GM21825 (cell line): ENCODE data around the gene PPP1R13L.

ENCODE experiments used
- ATAC-seq: cut with Tn5 transposase; IDR thresholded peaks from one replicate; pipeline ENCODE4 v1.9.1; 2021; ENCODE audit warnings: mild to moderate bottlenecking, moderate library complexity; ENCODE audit not compliant: unreplicated experiment

PPP1R13L gene, protein sequence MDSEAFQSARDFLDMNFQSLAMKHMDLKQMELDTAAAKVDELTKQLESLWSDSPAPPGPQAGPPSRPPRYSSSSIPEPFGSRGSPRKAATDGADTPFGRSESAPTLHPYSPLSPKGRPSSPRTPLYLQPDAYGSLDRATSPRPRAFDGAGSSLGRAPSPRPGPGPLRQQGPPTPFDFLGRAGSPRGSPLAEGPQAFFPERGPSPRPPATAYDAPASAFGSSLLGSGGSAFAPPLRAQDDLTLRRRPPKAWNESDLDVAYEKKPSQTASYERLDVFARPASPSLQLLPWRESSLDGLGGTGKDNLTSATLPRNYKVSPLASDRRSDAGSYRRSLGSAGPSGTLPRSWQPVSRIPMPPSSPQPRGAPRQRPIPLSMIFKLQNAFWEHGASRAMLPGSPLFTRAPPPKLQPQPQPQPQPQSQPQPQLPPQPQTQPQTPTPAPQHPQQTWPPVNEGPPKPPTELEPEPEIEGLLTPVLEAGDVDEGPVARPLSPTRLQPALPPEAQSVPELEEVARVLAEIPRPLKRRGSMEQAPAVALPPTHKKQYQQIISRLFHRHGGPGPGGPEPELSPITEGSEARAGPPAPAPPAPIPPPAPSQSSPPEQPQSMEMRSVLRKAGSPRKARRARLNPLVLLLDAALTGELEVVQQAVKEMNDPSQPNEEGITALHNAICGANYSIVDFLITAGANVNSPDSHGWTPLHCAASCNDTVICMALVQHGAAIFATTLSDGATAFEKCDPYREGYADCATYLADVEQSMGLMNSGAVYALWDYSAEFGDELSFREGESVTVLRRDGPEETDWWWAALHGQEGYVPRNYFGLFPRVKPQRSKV

DNA sequence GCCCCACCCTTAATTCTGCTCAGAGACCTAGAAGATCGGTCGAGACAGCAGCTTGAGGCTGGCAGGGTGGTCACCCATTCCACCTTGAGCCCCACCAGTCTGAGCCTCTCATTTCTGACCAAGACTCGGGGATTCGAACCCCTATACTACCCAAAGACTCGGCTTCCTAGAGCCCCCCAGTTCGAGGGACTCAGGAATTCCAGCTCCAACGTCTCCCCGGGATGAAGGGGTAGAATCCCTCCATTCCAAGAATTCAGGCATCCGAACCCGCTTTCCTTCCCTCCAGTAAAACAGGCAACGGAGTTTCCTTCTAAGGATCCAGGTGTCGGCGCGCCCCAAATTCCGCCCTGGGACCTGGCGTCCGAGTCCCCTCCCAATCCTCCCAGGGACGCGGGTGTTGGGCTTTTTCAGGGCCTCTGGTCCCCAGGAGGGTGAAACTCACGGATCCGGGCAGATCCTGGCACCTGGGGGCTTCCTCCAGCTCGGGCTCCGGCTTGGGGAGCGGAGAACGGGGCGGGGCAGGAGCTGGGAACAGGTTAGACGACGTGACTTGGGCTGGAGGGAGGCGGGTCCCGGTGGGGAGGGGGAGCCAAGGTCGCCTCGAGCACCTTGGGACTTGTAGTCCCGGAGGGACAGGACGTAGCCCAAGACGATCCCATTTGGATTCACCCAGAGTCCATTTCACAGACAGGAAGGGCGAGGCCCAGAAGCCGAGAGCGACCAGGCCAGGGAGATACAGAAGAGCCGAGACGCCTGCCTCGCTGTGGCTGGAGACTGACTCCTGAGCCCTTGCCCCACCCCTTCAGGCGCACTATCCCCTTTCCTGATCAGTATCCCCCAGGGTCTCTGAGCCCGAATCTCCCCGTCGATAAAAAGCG, at the start of gene PPP1R13L:
TSS of gene PPP1R13L (minus strand) at position 513 of the 878 bp plus-strand sequence. CDS start 6,751 bp downstream, outside the sequence.
- peak; percentile 20 for ATAC-seq

DNA sequence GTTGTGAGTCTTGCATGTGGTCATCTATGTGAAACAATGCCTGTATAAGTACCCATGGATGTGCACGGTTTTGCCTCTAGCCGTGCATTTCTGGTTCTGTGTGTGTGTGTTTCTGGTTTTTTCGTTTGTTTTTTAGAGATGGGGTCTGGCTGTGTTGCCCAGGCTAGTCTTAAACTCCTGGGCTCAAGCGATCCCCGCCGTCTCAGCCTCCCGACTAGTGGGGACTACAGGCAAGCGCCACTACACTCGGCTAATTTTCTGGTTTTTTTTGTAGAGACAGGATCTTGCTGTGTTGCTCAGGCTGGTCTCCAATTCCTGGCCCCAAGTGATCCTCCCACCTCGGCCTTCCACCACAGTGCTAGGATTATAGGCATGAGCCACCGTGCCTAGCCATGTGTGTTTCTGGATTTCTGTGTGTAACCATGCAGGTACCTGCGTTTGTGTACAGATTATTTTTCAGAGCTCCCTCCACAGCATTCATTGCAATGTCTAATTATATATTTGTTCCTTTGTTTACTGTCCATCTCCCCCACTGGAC, 47.0 kb upstream of the PPP1R13L start:
- ATAC-seq = no peak

DNA sequence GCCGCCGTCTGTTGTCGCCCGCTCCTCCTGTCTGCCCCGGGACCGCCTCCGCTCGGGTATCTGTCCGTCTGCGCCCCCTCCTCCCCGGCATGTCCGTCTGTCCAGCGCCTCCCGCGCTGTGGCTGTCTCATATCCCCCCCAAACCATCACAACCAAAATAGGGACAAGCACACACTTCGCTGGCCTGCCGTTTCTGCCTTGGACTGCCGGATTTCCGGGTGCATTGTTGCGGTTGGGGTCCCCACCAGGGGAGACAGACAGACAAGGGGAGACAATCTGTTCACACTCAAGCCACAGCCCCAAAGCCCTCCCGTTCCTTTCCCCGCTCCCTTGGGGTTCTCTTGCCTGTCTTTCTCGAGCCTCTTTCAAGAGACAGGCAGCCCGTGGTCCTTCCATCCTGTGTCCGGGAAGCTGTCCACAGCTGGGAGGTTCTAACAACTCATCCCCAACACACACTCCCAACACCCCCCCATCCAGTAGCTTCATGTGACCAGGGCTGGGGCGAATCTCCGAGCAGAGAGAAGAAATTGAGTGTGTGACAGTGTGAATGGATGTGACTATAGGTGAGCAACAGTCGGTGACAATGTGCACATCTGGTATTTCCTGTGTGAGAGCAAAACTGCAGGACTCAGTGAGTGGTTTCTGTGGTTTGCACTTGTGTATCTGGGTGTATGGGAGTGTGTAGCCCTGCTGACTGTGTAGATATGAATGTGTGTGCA, 46.4 kb upstream of the PPP1R13L start:
- ATAC-seq = no peak

DNA sequence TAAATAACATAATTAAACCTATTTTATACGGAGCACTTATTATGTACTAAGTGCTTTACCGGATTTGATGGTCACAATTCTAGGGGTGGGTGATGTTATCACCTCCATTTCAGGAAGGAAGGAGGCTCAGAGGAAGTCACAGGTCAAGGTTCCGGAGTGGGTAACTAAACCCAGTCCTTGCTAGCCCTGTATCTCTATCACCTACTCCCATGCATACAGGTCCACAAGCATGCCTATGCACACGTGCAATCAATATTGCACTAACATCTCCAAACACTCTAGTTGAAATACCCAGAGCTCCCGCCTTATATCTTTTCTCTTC, 45.1 kb upstream of the PPP1R13L start:
- ATAC-seq = no peak

DNA sequence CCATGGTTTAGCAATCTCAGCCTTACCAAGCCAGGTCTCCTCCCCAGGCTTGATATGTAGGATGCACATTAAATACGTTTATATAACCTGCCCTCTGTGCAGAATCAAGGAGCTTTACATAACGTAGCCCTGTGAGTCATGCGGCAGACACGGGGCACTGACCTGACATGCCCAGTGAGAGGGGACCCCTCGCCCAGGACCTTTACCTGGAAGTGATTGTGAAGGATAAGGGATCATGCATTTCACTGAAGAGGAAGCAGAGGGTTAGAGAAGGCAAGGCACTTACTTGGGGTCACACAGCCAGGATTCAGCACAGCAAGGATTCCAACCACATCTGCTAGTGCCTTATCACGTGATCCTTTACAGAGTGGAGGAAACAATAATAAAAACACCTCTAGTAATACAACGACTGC, 44.0 kb upstream of the PPP1R13L start:
- ATAC-seq = no peak

DNA sequence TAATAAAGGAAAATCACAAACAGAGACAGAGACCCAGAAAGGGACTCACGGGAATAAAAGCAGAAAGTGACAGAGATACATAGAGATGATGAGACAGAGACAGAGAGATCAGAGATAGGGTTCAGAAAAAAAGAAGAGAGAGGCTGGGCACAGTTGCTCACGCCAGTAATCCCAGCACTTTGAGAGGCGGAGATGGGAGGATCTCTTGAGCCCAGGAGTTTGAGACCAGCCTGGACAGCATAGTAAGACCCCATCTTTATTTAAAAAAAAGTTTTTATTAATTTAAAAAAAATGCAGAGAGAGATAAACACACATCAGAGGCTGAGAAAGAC, 43.5 kb upstream of the PPP1R13L start:
- ATAC-seq = no peak

DNA sequence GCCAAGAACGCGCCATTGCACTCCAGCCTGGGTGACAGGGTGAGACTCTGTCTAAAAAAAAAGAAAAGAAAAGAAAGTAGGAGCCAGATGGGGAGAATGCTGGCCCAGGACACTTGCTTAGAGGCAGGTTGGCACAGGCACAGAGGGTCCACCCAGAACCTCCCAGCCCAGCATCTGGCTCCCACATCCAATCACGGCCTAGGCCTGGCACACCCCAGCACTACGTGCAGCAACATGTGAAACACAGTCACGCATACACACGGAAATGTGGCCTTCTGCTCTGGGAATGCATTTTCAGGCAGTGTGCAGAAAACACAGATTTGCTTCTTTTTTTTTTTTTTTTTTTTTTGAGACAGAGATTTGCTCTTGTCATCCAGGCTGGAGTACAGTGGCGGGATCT, 42.1 kb upstream of the PPP1R13L start:
- no peak for ATAC-seq

DNA sequence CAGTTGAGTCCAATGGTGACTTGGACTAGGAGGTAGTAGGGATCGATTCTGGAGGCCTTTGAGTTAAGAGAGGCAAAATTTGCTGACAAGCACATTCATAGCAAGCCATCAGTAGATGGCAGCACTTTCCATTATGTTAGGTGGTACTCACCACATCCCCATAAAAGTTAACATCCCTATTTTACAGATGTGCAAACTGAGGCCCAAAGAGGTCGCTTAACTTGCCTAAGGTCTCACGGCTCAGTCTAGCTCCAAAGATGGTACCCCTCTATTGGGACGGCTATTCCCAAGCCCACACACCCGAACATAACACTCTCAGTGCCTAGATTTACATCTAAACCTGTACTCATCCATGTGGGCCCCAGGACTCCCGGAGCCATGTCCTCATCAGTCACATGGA, 41.4 kb upstream of the PPP1R13L start:
- ATAC-seq = no peak

DNA sequence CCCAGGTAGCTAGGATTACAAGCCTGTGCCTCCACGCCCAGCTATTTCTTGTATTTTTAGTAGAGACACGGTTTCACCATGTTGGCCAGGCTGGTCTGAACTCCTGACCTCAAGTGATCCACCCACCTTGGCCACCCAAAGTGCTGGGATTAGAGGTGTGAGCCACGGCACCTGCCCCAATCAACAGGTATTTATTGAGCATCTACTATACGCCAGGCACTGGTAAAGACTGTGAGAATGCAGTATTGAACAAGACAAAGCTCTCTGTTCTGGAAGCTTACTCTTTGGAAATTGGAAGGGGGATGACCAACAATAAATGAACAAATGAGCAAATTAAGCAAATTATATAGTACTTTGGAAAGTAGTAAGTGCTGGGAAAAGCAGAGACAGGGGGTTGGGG, 40.3 kb upstream of the PPP1R13L start:
- no peak for ATAC-seq

DNA sequence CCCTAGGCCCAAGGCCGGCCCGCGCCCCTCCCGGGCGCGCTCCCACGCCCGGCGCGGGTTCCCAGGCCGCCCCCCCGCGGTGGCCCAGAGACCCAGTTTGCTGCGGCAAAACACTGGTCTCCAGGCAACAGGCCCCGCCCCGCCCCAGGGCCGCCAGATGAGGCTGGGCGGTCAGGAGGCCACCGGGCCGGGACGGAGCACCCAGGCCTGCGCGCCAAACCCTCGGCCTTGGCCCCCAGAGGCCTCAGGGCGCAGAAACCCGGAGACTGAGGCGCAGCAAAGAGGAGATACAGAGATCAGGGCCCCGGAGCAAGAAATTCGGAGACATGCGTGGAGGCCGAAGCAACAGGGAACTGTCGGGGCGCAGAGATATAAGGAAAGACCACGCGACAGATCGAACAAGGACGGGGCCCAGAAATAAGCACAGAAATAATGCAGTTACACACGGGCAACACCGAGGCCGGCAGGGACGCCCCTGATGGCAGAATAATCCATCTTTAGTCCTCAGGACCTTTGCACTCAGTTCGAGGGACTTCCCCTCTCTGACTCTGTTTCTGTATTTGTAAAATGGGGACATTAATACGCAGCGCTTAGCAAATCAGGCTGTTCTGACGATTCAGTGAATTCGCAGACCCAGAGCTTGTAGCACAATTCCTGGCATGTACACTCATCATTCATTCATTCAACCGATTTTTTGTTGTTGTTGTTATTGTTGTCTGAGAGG, 39.6 kb upstream of the PPP1R13L start:
- ATAC-seq = peak; percentile 44

DNA sequence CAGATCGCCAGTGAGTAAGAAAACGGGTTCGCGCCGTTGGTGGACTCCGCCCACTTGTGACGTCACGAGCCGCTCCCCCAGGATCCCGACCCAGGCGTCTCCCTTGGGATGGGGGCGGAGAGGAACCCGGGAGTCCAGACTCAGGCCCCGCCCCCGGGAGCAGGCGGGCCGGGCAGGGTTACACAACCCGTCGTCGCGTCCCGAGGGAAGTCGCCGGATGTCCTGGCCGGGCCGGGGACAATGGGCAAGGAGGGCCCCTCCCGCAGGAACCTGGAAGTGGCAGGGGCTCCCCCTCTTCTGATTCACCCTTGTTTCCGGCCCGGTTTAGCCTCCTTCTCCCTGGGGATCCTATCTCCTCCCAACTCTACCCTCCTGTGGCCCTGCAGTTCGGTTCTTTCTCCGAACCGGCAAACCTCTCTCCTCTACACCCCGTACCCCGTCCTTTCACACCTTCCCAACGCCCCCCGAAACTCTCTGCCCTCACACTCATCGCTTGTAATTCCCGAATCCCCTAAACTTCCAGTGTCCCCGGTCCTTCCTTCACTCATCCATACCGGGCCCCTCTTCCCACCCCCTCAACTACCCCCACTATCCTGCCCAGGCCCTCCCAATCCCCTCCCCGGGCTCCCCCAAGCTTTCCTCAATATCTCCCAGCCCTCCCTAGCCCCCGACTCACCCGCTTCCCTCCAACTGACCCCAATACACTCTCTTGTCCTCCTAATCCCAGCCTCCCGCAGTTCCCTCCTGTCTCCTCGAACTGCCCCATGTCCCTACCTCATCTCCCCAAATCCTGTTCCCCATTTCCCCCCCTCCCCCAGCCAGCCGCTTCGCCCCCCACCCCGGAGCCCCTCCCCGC, 38.8 kb upstream of the PPP1R13L start:
- ATAC-seq = peak; percentile 38

DNA sequence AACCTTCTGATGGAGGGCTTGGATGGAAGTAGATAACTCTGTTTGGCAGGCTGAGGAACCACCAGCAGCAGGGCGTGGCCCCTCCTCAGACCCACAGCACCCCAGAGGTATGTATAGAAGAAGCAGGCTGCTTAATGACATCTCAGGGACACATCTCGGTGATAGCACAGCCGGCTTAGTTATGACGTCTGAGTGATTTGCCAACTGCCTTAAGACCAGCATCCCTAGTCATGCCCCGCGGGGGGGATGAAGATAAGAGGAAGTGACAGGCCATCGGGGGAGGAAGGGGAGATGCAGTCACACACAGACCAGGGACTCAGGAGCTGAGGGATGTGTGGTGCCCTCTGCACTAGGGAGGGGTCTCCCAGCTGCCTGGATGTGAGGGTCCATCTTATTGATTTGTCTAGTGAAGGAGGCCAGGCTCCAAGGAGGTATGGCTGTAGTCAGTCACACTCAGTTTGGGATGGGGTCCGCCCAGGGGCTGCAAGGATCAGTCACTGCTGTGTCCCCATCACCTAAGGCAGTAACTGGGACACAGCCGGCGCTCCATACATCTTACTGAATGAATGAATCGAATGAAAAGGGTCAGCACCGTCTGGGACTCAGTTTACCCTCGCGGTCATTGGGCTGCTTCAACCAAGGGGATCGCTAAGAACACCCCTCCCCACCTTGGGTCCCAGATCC, 38.1 kb upstream of the PPP1R13L start:
- no peak for ATAC-seq

DNA sequence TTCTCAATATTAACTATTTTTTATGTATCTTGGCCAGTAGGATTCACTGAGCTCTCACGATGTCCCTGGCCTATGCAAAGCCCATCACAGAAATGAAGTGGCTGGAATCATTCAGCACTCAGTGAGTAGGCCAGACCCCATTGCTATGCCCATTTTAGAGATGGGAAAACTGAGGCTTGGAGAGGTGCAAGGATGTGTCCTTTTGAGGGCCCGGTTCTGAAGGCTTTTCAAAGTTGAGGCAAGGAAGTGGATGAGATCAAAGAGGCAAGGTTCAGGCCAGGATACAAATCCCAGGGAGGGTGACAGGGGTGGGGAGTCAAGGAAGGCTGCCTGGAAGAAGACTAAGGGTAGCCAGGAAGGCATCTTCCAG, 37.5 kb upstream of the PPP1R13L start:
- ATAC-seq = no peak

DNA sequence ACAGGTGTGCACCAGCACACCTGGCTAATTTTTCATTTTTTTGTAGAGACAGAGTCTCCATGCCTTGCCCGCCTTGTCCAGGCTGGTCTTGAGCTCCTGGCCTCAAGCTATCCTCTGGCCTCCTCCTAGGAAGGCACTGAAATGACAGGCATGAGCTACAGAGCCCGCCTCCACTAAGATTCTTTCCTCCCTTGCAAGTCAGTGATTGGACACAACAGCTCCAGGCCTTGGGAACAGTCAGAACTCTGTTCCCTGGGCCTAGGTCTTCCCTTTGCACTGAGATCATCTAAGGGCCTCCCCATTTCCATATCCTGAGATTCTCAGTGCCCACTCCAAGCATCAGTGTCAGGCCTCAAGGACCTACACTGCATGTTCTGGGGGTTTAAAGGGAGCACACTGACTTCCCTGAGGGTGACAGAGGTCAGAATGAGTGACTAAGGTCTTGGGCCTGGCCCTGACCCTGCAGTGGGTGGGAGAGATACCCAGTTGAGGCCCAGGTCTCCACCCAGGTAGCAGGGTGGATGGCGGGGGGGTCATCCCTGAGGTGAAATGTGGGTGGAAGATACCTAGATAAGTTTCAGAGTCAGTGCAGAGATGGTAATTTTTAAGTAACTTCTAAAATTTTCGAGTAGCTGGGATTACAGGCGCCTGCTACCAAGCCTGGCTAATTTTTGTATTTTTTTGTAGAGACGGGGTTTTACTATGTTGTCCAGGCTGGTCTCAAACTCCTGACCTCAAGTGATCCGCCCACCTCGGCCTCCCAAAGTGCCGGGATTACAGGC, 36.2 kb upstream of the PPP1R13L start:
- ATAC-seq = no peak

DNA sequence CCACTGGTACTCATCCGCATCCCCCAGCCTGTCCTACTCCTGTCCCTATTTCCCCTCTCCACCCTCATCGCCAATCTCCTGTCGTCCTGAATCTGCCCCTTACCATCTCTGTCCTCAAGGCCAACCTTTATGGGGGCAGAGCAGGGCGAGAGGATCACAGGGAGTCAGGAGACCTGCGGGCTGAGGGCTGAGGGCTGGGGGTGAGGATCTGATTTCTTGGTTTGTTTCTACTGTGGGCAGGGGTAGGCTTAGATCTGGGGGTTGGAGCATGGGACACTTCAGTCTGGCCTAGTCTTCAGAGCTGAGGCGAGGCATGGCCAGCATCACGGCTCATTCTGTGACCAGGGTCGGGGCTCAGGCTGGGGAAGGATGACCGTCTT, 35.4 kb upstream of the PPP1R13L start:
- ATAC-seq = no peak

DNA sequence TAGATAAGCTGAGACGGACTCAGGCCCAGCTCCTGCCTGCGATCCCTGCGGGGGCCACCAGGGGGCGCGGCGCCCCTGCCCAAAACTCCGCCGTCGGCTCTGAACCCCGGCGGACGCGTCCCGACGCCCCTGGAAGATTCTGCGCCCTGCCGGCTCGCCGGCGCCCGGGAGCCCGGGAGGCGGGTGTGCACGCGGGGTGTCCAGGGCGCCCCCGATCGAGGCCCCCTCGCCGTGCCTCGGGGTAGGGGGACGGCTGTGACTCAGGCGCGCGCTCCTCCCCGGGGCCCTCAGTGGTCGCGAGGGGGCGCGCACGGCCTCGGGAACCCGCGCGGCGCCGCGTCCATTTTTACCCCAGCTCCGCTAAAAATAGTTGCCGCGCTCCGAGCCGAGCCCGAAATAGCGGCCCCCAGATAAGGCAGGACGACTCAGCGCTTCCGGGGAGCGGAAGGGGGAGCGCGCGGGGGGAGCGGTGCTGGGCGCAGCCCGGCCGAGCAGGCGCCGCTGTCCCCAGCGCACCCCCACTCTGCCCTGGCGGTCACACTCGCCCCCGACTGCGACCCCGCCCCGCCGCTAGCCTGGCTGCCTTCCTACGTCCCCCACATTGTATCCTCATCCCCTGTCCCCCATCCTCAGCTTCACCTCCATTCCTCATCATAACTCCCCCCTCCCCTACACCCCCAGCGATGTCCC, 34.8 kb upstream of the PPP1R13L start:
- peak; percentile 43 for ATAC-seq

DNA sequence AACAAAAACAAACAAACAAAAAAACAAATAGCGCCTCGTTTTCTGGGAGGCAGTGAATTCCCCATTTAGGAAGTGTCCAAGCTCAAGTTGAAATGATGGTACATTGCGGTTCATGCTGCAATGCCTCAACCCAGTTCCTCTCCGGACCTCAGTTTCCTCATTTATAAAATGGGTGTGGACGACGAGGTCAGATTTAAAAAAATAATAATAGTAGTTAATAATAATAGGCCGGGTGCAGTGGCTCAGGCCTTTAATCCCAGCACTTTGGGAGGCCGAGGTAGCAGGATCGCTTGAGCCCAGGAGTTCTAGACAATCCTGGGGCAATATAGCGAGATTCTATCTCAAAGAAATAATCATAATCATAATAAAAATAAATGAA, 34.3 kb upstream of the PPP1R13L start:
- ATAC-seq = no peak
